ENCODE measurements around the gene SH3GL2. TPM values are rescaled to one million over a fixed set of nuclear protein-coding genes. Genes with fewer than 3 reads are reported as not detected.

The SH3GL2 gene
- total RNA-seq, 1 experiment from 2014 or later: not detected

- ChIA-PET POLR2A (no interaction called here), CTCF (no interaction called here)
- intact Hi-C loops (cut with micrococcal nuclease; ENCODE audit: unreplicated experiment): no loop called here
- in situ Hi-C loops (cut with HindIII; ENCODE audit: low pct_unique_long_range_greater_than_20kb, low sequenced_read_pairs): no loop called here
- no peak overlapping the region for H3K27ac ChIP-seq (ENCODE audit: low read length)
- no peak overlapping the region for H3K4me3 ChIP-seq (ENCODE audit: low read depth in 2 of 2, low read length in 2 of 2)
- no TSS peak for BruUV-seq (replicated peaks)
- H3K36me3 ChIP-seq (ENCODE audit: control insufficient read depth, insufficient read depth, low read length): no peaks in the 10 kb centered on the region
- DNase-seq (ENCODE audit: low read depth, low spot score) (no peak), ATAC-seq (no peak)
- TF ChIP-seq SIN3A (IDR thresholded peaks at IDR 0.05; ENCODE audit: borderline replicate concordance, insufficient read depth, low read depth, low read length): no peak
- TF ChIP-seq TCF7L2 (IDR thresholded peaks at IDR 0.05; ENCODE audit: low read depth, low read length): no peak
- TF ChIP-seq, protein P1, sequence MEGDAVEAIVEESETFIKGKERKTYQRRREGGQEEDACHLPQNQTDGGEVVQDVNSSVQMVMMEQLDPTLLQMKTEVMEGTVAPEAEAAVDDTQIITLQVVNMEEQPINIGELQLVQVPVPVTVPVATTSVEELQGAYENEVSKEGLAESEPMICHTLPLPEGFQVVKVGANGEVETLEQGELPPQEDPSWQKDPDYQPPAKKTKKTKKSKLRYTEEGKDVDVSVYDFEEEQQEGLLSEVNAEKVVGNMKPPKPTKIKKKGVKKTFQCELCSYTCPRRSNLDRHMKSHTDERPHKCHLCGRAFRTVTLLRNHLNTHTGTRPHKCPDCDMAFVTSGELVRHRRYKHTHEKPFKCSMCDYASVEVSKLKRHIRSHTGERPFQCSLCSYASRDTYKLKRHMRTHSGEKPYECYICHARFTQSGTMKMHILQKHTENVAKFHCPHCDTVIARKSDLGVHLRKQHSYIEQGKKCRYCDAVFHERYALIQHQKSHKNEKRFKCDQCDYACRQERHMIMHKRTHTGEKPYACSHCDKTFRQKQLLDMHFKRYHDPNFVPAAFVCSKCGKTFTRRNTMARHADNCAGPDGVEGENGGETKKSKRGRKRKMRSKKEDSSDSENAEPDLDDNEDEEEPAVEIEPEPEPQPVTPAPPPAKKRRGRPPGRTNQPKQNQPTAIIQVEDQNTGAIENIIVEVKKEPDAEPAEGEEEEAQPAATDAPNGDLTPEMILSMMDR (IDR thresholded peaks at IDR 0.05): no peak
- TF ChIP-seq POLR2AphosphoS5 (IDR thresholded peaks at IDR 0.05; ENCODE audit: low read depth, low read length): no peak
- TF ChIP-seq, protein P2, sequence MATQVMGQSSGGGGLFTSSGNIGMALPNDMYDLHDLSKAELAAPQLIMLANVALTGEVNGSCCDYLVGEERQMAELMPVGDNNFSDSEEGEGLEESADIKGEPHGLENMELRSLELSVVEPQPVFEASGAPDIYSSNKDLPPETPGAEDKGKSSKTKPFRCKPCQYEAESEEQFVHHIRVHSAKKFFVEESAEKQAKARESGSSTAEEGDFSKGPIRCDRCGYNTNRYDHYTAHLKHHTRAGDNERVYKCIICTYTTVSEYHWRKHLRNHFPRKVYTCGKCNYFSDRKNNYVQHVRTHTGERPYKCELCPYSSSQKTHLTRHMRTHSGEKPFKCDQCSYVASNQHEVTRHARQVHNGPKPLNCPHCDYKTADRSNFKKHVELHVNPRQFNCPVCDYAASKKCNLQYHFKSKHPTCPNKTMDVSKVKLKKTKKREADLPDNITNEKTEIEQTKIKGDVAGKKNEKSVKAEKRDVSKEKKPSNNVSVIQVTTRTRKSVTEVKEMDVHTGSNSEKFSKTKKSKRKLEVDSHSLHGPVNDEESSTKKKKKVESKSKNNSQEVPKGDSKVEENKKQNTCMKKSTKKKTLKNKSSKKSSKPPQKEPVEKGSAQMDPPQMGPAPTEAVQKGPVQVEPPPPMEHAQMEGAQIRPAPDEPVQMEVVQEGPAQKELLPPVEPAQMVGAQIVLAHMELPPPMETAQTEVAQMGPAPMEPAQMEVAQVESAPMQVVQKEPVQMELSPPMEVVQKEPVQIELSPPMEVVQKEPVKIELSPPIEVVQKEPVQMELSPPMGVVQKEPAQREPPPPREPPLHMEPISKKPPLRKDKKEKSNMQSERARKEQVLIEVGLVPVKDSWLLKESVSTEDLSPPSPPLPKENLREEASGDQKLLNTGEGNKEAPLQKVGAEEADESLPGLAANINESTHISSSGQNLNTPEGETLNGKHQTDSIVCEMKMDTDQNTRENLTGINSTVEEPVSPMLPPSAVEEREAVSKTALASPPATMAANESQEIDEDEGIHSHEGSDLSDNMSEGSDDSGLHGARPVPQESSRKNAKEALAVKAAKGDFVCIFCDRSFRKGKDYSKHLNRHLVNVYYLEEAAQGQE (IDR thresholded peaks at IDR 0.05; ENCODE audit: insufficient read depth in 1 of 2, low read depth in 2 of 2, low read length in 1 of 2): no peak
- no peaks in the 10 kb centered on the region for H3K27me3 ChIP-seq (ENCODE audit: control insufficient read depth, insufficient read depth, low read length)
- no peaks in the 10 kb centered on the region for H3K9me3 ChIP-seq (ENCODE audit: control insufficient read depth, insufficient read depth, low read depth, low read length)
- no peaks in the 10 kb centered on the region for H3K4me1 ChIP-seq (ENCODE audit: control insufficient read depth, insufficient read depth, low read length)
Measured at GRCh38 chr9:17782430-17783149, 203.7 kb downstream of the SH3GL2 start.

DNA sequence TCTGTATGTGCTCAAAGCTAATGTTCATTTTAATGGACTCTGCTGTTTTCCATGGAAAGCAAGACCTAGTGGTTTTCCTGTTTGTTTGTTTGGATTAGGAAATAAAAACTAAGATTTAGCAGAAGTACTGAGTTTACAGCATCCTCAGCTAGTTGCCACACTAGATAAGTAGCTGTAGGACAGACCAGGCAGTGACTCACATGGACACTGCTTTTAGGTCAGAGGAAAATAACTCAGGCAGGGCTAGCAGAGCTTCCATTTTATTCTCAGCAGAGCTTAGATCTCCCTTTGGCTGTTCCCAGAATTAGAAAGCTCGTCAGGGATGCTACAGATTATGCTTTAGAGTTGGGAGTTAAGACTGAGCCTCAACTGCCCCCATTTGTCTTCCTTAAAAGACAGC is 204.4 kb downstream of the SH3GL2 start:
- BruUV-seq (replicated peaks): no TSS peak
- no peak for DNase-seq (ENCODE audit: low read depth, low spot score)
- in situ Hi-C loops (cut with HindIII; ENCODE audit: low pct_unique_long_range_greater_than_20kb, low sequenced_read_pairs): no loop called here
- Histone ChIP-seq H3K9me3 (ENCODE audit: control insufficient read depth, insufficient read depth, low read depth, low read length) (no peaks in the 10 kb centered on the region), H3K4me3 (ENCODE audit: low read depth in 2 of 2, low read length in 2 of 2) (no peak overlapping the region), H3K36me3 (ENCODE audit: control insufficient read depth, insufficient read depth, low read length) (no peaks in the 10 kb centered on the region), H3K4me1 (ENCODE audit: control insufficient read depth, insufficient read depth, low read length) (no peaks in the 10 kb centered on the region), H3K27me3 (ENCODE audit: control insufficient read depth, insufficient read depth, low read length) (no peaks in the 10 kb centered on the region), H3K27ac (ENCODE audit: low read length) (no peak overlapping the region)
- ChIA-PET CTCF (no interaction called here), POLR2A (no interaction called here)
- intact Hi-C loops (cut with micrococcal nuclease; ENCODE audit: unreplicated experiment): no loop called here
- no peak for ATAC-seq
- TF ChIP-seq, protein P1 (IDR thresholded peaks at IDR 0.05): no peak
- no peak for TF ChIP-seq POLR2AphosphoS5 (IDR thresholded peaks at IDR 0.05; ENCODE audit: low read depth, low read length)
- no peak for TF ChIP-seq TCF7L2 (IDR thresholded peaks at IDR 0.05; ENCODE audit: low read depth, low read length)
- TF ChIP-seq, protein P2 (IDR thresholded peaks at IDR 0.05; ENCODE audit: insufficient read depth in 1 of 2, low read depth in 2 of 2, low read length in 1 of 2): no peak
- TF ChIP-seq SIN3A (IDR thresholded peaks at IDR 0.05; ENCODE audit: borderline replicate concordance, insufficient read depth, low read depth, low read length): no peak

Data from Panc1 (cell line).